MM.1S (cell line): ENCODE results near the gene COL11A1.

Experiments
- EZH2 ChIP-seq: fragments of 300-600 bp; sonication (generic); optimal IDR thresholded peaks from 2 replicates; pipeline ENCODE3; 2017; ENCODE audit warnings: low read depth, mild to moderate bottlenecking, antibody characterized with exemption, low read length, mixed read lengths
- EZH2phosphoT487 ChIP-seq: fragments of 300-600 bp; sonication (generic); IDR thresholded peaks from 2 replicates; pipeline ENCODE4 v1.6.1; 2018; ENCODE audit warnings: antibody characterized with exemption, low read length
- TF ChIP-seq, protein P1 (sequence below): fragments of 300-600 bp; sonication (generic); IDR thresholded peaks from 2 replicates; pipeline ENCODE4 v1.5.1; 2016; ENCODE audit warnings: antibody characterized with exemption, low read length, mixed read lengths

DNA sequence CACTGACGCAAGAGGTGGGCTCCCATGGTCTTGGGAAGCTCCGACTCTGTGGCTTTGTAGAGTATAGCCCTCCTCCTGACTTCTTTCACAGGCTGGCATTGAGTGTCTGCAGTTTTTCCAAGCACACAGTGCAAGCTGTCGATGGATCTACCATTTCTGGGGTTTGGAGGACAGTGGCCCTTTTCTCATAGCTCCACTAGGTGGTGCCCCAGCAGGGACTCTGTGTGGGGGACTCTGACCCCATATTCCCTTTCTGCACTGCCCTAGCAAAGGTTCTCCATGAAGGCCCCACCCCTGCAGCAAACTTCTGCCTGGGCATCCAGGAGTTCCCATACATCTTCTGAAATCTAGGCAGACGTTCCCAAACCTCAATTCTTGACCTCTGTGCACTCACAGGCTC lies 236.2 kb downstream of the COL11A1 start:
- TF ChIP-seq, protein P1, sequence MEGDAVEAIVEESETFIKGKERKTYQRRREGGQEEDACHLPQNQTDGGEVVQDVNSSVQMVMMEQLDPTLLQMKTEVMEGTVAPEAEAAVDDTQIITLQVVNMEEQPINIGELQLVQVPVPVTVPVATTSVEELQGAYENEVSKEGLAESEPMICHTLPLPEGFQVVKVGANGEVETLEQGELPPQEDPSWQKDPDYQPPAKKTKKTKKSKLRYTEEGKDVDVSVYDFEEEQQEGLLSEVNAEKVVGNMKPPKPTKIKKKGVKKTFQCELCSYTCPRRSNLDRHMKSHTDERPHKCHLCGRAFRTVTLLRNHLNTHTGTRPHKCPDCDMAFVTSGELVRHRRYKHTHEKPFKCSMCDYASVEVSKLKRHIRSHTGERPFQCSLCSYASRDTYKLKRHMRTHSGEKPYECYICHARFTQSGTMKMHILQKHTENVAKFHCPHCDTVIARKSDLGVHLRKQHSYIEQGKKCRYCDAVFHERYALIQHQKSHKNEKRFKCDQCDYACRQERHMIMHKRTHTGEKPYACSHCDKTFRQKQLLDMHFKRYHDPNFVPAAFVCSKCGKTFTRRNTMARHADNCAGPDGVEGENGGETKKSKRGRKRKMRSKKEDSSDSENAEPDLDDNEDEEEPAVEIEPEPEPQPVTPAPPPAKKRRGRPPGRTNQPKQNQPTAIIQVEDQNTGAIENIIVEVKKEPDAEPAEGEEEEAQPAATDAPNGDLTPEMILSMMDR, result no peak
- TF ChIP-seq EZH2 (no peak), EZH2phosphoT487 (no peak)
